IPS-18c (cell line): Measurements from ENCODE around the gene FNDC1.
A peak's percentile ranks its signal among the peaks of the same experiment; 100 is the strongest.
"Not testable (repeated sequence)": the region's sequence is repeated elsewhere in the genome, so short reads cannot be mapped to it uniquely, and the experiment has no call there.

Source experiments
- H3K4me3 ChIP-seq: 2 replicates; pipeline ENCODE4 v1.7.0; 2013; ENCODE audit warnings: low read depth, mild to moderate bottlenecking, low read length, moderate library complexity; ENCODE audit not compliant: insufficient read depth
- H3K9me3 ChIP-seq: one replicate; pipeline ENCODE4 v1.6.1; 2013; ENCODE audit warnings: mild to moderate bottlenecking, low read length, moderate library complexity; ENCODE audit not compliant: control insufficient read depth, insufficient read depth

The FNDC1 gene

DNA sequence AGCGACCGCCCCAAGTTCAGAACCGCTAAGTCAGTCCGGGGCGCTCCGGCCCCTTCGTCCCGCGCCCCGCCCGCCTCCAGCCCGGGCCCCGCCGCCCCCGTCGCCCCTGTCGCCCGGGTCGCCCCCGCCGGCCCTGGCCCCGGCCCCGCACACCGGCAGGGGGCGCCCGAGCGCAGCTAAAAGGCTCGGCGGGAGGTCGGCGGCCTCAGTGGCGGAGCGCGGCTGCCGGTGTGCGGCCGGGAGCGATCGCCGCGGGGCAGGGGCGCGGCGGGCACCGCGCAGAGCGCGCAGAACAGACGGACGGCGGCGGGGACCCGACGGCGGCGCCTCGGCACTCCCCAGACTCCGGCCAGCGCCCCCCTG lies at the start of gene FNDC1:
Gene FNDC1, plus strand, starts transcription at position 208 of the 363 bp plus-strand sequence. CDS start 197 bp downstream, outside the sequence.
- peaks cover 2% of the 10 kb centered on the region for H3K9me3 ChIP-seq
- H3K4me3 ChIP-seq: peak within 1 kb of the TSS; percentile 50

DNA sequence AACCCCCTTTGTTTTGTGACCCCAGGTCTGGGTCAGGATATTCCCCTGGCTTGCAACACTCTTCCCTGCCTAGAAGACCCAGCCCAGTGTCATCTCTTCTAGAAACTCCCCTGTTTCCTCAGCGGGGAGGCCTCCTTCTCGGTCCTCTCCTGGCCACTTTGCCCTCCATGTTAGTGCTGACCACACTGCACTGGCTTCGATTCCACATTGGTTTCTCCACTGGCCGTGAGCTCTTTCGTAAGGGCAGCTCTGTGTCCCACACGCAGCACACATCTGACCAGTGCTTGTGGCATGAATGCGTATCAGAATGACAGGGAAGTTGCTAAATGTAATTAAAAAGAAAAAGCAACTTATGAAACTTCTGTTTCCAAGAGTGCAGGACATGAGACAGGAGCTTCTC lies 49.4 kb upstream of the FNDC1 start:
- no peak overlapping the region for H3K4me3 ChIP-seq
- no peaks in the 10 kb centered on the region for H3K9me3 ChIP-seq

DNA sequence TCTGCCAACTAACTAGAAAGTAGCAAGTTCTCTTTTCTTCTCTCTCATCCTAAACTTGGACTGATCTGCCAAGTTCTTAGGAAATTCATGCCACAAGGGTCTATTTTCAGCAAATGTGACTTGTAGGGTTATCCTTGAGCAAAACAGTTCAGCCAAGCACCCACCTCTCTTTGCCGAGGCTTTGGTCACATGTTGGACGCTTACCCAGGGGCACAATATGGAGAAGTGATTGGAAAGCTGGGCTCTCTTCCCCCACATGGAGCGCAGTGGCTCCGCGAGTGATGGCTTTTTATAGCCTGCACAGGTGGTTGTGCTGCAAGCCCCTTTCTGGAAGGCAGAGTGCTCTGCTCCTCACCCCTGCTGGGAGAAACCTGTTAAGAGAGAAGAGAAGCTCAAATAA lies 47.7 kb upstream of the FNDC1 start:
- Histone ChIP-seq H3K4me3 (no peak overlapping the region), H3K9me3 (no peaks in the 10 kb centered on the region)

DNA sequence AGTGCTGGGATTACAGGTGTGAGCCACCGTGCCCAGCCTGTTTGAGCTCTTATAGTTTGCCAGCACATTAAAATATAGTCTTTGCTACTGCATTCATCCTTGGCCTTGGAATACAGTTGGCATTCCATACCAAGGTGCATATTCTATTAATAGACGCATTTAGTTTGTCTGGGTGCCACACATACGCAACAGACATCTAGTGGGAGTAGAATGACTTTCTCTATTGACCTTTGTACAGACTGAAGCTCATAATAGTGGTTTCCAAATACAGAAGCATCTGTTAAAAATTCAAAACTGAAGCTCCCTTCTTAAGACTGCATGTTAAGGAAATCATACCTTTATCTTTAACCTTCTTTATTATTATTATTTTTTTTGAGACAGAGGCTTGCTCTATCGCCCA lies 46.7 kb upstream of the FNDC1 start:
- Histone ChIP-seq H3K9me3 (no peaks in the 10 kb centered on the region), H3K4me3 (no peak overlapping the region)

DNA sequence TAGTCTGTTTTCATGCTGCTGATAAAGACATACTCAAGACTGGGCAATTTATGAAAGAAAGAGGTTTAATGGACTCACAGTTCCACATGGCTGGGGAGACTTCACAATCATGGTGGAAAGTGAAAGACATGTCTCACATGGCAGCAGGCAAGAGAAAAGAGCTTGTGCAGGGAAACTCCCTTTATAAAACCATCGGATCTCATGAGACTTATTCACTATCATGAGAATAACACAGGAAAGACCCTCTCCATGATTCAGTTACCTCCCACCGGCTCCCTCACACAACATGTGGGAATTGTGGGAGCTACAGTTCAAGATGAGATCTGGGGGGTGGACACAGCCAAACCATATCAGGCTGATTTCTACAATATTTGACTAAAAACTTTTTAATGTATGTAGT lies 45.4 kb upstream of the FNDC1 start:
- not testable (repeated sequence) for H3K9me3 ChIP-seq, H3K4me3 ChIP-seq

DNA sequence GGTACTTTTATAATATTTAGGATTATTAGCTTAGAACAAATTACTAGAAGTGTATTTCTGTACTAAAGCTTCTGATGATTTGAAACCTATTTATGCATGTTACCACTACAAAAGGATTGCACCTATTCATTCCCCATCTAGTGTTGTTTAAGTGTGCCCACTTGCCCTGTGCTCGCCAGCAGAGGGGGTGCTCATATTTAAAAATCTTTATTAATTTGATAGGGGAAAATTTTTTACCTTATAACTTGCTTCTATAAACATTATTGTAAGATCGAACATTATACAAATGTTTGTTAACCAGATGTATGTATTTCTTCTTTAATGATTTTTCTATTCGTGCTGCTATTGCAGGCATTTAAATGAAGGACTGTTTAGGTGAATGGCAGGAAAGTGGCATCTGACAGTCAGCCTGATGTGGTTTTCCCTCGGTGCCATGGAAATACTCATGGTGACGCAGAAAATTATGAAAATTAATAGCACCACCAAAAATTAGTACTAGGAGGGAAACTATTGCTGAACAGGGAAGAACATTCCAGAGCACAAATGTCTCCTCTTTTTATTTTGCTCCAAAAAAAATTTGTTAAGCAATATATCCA lies 44.1 kb upstream of the FNDC1 start:
- no peaks in the 10 kb centered on the region for H3K9me3 ChIP-seq
- no peak overlapping the region for H3K4me3 ChIP-seq

DNA sequence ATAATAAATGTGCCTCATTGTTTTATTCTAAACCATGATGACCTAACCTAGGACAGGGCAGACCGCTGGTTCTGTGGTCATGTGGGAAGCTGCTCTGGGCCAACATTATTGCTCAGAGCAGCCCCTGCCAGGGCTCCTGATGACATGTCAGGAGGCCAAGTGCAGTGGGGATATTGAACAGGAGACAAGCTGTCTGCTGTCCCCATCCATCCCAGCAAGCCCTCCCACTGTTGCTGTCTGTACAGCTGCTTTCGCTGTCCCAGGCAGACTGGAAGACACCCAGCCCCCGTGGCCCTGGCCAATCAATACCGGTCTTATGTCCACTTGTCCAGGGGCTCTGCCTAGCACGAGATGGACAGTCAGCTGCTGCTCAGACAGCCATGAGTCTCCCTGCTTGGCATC lies 43.2 kb upstream of the FNDC1 start:
- no peaks in the 10 kb centered on the region for H3K9me3 ChIP-seq
- no peak overlapping the region for H3K4me3 ChIP-seq

DNA sequence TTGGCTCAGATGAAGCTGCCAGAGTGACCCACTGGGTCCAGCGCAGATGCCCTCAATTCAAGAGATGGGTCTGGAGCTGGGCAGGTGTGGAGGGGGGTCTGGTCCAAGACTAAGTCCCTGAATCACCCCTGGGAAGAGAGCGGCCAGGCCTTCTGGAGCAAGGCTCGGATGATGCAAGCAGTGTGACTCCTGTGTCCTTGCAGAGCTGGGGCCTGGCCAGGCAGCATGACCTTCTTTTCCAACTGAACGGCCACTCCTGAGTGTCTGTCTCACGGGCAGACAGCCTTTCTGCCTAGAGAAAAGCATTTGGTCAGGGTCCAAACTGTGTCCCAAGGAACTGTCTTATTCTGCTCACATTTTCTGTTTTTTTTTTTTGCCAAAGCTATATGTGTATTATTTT lies 42.6 kb upstream of the FNDC1 start:
- no peaks in the 10 kb centered on the region for H3K9me3 ChIP-seq
- no peak overlapping the region for H3K4me3 ChIP-seq

DNA sequence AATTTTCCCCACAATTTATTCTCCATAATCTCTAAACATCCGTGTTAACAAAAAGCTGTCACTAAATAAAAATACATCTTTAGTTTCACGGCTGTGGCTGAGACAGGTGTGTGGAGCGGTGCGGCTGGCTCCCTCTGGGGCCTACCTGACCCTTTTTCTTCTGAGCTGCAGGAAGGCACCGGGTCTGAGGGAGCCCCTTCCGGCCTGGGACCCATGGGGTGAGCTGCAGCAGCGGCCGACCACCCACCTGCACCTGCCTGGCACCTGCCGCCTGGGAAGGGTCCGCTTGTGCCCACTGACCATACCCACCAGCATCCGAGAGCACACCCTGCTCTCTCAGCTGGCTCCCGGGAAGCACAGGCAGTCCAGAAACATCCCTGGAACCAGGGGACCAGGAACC lies 41.5 kb upstream of the FNDC1 start:
- H3K4me3 ChIP-seq: no peak overlapping the region
- no peaks in the 10 kb centered on the region for H3K9me3 ChIP-seq

DNA sequence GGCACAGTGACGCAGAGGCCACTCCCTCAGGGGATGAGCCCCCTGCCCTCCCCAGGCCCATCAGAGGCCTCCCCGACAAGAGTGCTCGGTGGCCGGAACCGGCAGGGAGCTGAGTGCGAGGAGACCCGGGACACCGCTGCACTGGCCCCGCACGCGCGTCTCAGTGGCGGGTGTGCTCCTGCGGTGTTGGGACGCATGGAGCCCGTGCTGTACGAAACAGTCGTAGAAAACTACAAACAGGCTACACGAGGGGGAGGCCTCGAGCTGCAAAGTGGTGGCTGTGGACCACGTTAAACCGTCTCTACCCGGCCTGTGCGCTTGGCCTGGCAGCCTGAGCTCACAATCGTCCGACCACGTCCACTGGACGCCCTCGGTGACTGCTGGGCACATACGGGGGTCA lies 40.2 kb upstream of the FNDC1 start:
- H3K9me3 ChIP-seq: no peaks in the 10 kb centered on the region
- H3K4me3 ChIP-seq: no peak overlapping the region

DNA sequence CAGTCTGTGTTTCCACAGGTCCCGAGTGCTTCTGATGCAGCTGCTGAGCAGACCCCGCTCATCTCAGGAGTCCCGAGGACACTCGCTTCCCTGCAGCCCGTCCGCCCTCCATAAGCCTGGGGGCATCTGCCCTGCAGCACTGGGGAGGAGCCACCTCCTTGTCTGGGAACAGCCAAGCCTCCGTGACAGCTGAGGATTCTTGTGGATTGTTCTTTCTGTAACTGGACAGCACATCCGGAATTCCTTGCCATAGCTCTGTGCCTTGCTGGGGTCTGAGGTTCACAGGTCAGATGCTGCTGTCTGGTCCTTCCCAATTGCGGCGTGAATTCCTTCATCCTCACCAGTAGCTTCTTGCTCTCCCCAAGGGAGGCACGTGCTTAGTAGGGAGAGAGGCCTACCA lies 38.4 kb upstream of the FNDC1 start:
- H3K4me3 ChIP-seq: no peak overlapping the region
- no peaks in the 10 kb centered on the region for H3K9me3 ChIP-seq

DNA sequence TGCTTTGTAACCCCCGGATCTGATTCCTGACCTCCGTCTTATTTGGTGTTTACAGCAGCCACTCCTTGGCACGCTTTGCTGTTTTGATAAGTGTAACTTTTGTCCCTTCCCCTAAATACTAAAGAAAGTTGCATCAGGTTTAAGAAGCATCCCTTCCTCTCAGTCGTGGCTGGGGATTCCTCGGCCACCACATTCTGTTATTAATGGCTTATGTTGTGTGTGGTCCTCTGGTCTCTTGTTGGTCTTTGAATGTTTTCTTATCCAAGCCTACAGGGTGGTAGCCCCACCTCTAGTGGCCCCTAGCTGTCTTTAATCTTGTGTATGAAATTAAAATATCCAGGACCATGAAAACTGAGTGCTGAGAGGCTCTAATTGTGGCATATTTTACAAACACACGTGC lies 37.5 kb upstream of the FNDC1 start:
- H3K4me3 ChIP-seq: no peak overlapping the region

DNA sequence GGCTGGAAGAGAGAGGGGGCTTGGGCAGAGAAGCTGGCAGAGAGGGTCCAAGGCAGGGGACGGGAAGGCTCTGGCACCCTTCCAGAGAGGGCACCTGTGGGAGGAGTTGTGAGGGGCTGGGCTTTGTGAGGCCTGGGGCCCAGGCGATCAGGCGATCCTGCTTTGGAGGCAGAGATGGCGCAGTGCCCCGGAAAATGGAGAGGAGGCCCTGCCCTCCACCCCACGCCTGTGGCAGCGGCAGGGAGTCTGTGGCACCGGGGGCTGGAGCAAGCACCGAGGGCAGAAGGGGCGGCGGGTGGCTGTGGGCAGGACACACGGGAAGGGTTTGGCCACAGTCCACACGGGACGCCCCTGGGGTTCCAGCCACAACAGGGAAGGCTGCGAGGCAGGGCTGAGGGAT lies 36.5 kb upstream of the FNDC1 start:
- Histone ChIP-seq H3K9me3 (no peaks in the 10 kb centered on the region), H3K4me3 (no peak overlapping the region)

More for the DNA sequence above, 37.5 kb upstream of the FNDC1 start:
- no peaks in the 10 kb centered on the region for H3K9me3 ChIP-seq

DNA sequence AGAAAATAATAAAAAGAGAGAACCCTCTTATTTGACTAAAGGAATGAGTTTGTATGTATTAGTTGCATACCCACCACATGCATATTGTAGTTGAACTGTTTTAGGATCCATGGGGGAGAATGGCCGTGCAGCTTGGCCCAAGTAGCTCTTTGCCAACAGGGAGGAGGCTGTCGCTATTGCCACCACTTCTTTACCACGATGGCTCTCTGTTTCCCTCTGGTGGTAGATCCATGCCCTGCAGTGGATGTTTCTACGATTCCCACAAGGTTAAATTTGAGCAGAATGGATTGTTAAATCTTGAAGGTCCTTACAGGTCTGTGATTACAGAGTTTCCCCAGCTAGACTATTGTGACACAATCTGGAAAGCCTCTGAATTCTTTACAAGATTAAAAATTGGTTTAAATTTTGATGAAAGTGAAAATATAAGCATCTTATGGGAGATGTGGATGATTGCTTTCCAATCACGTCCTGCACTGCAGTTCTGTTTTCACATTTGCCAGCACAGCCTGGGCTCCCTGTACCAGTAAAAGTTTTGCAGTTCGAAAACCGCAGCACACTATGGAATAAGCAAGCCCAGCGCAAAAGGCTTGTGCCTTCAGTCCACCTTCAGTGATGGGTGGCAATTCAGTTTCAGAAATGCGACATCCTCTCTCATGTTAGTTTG lies 34.4 kb upstream of the FNDC1 start:
- Histone ChIP-seq H3K4me3 (no peak overlapping the region), H3K9me3 (no peaks in the 10 kb centered on the region)

DNA sequence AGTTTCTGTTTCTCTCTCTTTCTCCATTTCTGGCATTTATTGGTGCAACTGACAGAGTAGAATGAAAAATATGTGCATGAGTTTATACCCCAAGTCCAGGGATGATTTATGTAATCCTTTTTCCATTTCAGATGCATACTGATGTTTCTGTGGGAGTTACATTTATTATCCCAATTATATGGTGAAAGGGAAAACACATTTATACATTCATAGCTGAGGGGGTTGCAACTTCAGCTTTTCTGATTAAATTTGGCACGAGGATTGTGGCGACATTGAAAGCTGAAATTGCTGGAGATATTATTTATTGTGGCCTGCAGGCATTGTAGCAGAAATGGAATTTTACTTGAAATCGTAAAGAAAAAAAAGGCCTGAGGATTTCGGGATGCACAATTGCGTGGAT lies 31.5 kb upstream of the FNDC1 start:
- Histone ChIP-seq H3K9me3 (no peaks in the 10 kb centered on the region), H3K4me3 (no peak overlapping the region)

DNA sequence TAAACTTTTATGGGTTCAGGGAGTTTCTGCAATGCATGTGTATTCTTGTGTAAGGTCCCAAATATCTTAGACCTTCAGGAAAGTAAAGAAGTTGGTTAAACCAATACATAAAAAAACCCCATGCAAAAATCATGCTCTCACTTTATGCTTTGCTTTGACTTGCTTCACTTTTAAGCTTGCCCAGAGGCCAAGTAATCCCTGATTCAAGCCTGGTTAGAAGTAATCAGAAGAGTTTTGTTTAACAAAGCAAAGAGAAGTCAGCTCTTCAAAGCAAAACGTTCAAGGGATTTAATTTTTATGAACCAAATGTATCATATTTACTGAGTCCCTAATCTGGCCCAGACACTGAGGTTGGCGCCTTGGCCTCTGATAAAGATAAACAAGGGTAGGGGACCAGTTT lies 26.7 kb upstream of the FNDC1 start:
- Histone ChIP-seq H3K9me3 (no peaks in the 10 kb centered on the region), H3K4me3 (no peak overlapping the region)

DNA sequence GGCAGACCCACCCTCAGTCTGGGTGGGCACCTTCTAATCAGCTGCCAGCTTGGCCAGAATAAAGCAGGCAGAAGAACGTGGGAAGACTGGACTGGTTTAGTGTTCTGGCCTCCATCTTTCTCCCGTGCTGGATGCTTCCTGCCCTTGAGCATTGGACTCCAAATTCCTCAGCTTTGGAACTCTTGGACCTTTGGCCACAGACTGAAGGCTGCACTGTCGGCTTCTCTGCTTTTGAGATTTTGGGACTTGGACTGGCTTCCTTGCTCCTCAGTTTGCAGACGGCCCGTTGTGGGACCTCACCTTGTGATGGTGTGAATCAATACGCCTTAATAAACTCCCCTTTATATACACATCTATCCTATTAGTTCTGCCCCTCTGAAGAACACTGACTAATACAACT lies 20.6 kb upstream of the FNDC1 start:
- Histone ChIP-seq H3K9me3 (no peaks in the 10 kb centered on the region), H3K4me3 (no peak overlapping the region)

DNA sequence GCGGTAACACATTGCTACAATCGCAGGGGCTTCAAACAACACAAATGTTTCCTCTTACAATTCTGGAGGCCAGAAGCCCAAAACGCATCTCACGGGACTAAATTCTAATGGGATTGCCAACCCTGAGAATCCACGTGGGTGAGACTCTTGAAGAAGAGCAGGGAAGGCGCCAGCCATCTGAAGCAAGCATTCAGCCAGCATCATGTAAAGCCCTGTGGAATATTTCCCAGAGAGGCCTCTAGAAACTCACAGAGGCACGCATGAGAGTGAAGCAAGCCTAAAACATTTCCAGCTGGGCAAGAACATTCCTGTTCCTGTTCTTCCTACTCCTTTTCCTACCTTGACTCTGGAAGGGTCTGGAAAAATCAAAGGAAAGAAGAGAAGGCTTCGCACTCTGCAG lies 19.6 kb upstream of the FNDC1 start:
- no peak overlapping the region for H3K4me3 ChIP-seq
- H3K9me3 ChIP-seq: no peaks in the 10 kb centered on the region

DNA sequence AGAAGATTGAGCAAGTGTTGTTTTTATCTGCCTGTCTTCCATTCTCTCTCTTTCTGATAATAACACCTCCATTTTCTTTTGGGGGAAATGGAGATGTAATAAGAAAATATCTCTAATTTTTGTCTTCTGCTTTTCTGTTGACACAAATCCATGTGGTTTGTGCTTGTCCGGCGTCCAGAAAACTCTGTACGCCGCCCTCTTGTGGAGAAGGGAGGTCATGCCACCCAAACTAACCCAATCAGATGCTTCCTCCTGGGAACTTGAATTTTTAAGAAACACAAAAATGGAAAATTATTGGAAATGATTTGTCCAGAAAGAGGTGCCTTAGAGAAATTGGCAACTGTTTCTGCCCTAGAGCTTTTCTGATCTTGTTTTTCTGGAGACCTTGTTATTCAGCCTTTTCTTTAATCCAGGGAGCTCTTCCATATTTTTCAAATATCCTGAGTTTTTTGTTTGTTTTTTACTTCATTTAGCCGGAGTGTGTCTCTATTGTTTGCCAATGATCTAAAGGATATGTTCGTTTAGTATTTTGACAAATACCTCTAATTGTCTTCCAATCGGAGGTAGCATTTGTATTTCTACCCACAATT lies 17.8 kb upstream of the FNDC1 start:
- H3K4me3 ChIP-seq: no peak overlapping the region
- no peaks in the 10 kb centered on the region for H3K9me3 ChIP-seq
